ENCODE measurements around the gene MYT1.
A peak's percentile ranks its signal among the peaks of the same experiment; 100 is the strongest.

The MYT1 gene

DNA sequence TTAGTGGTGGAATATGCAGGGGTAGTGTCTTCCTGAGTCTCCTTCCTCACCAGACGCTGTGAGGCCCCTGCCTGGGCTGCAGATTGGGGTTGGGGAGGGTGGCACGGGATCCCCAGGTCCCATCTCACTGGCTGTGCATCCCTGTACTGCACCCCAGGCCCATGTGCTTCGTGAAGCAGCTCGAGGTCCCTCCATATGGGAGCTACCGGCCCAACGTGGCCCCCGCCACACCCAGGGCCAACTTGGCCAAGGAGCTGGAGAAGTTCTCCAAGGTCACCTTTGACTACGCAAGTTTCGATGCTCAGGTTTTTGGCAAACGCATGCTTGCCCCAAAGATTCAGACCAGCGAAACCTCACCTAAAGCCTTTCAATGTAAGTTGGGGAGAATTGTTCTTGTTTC lies 52.7 kb downstream of the MYT1 start:
- no peak for DNase-seq (ENCODE audit: low spot score)

DNA sequence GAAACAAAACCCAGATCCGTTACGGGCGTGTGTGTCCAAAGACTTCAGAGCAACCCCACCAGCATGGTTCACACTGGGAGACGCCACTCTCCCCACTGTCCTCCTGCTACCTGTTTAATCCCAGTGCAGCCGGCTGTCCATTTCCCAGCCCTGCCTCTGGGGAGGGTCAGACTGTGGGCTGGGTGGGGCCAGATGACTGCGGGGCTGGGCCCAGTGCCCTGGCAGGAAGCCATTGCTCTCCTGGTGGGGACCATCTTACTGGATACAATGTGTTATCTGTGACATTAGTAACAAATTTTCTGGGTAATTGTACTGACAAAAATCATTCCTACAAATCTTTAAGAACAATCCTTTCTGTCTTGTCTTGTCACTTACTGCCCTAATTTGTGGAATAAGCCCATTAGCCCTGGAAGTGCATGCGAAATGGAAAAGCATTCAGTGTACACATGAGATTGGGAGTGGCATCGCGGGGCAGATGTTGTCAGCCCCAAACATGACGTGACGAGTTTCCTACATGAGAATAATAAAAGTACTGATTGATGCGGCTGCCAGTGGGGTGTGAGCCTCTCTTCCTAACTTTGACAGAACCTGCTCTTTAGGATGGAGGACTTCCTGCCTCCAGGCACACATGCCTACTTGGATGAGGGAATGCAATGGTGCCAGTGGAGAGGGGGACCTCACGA lies 53.4 kb downstream of the MYT1 start:
- DNase-seq (ENCODE audit: low spot score): no peak

DNA sequence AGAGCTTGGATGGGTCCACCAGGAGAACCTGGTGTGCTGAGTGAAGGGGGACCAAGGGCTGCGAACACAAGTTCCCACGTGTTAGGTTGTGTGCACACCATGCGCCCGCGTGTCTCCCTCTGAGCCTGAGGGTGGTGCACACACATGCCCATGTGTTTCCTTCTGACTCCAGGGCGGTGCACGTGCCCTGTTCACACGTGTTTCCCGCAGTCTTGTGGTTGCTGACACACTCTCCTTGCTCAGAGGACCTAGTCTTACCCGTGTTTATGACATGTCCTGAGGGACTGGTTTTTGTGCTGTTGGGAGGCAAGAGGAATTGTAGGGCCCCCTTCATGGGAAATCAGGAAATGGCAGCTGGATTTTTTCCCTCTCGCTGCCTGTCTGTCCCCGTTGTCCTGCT lies 55.0 kb downstream of the MYT1 start:
- DNase-seq (ENCODE audit: low spot score): no peak

DNA sequence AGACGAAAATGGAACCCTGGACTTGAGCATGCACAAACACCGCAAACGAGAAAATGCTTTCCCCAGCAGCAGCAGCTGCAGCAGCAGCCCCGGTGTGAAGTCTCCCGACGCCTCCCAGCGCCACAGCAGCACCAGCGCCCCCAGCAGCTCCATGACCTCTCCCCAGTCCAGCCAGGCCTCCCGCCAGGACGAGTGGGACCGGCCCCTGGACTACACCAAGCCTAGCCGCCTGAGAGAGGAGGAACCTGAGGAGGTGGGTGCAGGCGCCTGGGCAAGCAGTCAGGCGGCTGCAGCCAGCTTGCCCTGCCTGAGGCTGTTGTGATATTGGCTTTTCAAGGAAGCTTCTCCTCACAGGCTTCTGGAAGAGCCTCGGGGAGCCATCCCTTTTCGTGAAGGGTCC lies 55.5 kb downstream of the MYT1 start:
- DNase-seq (ENCODE audit: low spot score): no peak

DNA sequence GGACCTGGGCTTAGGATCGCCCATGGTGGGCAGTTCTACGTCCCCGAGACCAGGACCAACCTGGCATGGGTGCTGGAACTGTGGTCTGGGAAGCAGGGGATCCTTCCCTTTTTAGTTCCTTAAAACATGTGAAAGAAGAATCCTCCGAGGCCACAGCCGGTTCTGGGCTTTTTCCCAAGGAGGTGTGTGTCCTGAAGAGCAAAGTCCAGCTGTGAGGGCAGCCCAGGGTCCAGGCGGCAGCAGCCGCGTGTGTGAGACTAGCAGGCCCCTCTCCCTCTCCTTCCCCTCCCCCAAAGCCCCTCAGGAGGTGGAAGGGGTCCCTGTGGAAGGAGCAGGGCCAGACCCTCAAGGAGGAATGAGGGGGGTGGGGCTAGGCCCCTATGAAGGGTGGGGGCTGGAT lies 56.2 kb downstream of the MYT1 start:
- DNase-seq (ENCODE audit: low spot score): no peak

DNA sequence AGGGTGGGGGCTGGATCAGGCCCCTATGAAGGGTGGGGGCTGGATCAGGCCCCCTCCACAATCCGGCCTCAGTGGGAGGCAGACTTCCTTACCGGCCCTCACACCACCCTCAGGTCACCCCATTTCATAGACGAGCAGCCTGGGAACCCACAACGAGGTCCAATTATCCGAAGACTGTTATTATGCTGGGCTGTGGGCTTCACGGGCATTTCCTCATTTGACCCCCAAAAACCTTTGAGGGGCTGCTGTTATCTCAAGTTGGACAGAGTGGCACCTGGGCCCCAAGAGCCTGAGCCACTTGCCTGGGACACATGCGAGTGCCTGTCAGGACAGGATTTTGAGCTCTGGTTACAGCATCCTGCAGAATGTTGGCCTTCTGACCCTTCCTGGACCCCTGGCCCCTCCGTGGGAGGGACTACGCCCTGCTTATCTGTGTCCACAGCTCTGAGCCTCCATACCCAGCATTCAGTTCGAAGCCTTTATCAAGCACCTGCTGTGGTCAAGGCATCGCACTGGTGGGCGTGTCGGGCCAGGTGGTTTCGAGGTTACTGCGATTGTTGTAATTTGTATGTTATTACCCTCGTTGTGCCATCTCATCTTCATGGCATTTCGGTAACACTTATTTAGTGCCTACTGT lies 56.8 kb downstream of the MYT1 start:
- no peak for DNase-seq (ENCODE audit: low spot score)

DNA sequence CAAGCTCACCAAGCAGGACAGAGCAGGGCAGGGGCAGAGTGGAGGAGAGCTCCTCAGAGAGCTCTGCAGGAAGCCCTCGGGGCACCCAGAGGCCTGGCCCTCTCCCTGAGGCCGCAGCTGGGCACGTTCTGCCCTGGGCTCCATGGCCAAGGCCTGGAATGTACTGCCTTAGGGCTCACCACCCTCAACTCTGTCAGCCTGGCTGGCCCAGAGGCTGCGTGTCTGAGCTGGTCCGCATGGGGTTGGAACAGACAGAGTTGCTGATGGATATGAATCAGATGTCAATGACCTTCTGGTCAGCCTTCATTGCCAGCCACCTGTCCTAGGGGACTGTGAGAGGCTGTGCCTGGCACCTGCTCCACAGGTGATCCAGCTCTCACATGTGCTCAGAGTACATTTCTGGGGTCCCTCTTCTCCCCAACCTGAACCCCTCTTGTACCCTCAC lies 58.1 kb downstream of the MYT1 start:
- peak; percentile 43 for DNase-seq (ENCODE audit: low spot score)

DNA sequence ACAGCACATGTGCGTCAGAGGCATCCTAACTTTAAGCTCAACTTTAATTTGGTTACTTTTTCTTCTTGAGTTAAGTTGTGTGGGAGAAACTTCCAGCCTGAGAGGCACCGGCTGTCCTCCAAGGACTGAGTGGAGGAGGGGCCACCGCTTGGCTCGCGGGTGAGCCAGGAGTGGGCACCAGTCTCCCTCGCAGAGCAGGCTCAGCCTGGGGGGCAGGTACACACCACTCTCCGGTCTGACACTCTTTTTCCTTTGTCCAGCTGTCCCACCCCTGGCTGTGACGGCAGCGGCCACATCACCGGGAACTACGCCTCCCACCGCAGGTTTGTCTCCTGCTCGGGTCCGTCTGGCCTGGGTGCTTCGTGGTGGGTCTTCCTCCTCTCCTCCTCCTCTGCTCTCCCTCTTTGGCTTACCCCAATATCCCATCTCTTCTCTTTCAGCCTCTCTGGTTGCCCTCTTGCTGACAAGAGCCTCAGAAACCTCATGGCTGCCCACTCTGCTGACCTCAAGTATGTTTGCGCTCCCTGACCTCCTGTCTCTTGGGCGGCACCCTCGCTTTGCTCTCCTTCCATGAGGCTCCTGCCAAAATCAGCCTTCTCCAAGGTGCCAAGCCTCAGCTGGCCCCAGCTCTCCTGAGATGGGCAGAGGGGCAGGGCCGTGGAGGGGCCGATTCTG lies 58.7 kb downstream of the MYT1 start:
- DNase-seq (ENCODE audit: low spot score): no peak

DNA sequence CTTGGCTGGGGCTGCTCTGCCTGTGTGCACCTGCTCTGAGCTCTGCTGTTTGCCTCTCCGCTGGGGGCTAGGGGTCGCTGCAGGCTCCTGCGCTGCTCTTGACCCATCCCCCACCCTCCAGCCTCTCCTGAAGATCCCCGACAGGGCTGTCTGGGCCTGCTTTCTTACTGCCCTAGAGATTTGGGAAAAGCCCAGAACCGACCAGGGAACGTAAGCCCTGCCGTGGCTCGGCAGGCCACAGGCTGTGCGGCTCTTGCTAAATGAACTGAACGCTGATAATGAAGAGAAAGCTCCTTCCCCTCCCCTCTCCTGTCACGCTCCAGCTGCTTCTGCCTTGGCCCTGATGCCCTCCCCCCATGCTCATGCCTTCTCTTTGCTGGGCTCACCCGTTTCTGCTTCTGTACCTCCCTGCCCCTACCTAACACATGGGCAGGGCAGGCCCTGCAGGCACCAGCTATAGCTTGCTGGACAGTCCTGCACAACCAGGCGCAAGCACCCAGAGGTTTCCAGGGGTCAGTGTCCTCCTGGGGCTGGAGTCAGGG lies 59.3 kb downstream of the MYT1 start:
- no peak for DNase-seq (ENCODE audit: low spot score)

DNA sequence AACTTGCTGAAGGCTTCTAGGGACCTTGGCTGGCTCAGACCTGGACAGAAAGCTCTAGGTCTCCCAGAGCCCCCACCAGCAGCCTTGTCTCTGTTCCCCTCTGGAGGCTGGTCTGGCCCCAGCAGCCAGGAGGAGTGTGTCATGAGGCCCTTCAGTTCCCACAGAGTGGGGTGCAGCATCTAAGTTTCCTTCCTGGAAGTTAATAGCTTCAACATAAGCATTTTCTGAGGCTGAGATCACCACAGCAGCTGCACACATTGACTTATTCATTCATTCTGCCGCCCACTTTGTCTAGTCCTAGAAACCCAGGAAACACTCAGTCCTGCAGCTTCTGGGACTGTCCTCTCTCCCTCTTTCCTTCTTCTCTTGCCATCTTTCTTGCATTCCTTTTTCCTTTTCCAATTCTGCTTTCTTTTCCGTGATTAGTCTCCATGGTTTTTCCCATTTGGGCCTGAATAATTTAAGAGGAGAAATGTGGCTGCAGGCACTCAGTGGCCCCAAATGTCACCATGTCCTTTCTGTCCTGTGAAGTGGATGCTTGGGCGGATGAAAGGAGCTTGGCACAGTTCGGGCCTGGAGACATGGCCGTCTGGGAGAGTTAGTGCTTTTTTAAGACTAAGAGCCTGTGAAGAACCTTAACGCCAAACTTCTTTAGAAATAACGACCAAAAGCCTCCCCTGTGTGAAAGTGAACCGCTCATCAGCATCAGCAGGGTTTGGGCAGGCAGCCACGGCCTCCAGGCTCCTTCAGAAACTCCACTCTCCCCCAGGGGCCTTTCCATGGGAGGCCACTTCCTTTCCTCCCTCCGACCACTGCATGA lies 60.3 kb downstream of the MYT1 start:
- peak; percentile 95 for DNase-seq (ENCODE audit: low spot score)

DNA sequence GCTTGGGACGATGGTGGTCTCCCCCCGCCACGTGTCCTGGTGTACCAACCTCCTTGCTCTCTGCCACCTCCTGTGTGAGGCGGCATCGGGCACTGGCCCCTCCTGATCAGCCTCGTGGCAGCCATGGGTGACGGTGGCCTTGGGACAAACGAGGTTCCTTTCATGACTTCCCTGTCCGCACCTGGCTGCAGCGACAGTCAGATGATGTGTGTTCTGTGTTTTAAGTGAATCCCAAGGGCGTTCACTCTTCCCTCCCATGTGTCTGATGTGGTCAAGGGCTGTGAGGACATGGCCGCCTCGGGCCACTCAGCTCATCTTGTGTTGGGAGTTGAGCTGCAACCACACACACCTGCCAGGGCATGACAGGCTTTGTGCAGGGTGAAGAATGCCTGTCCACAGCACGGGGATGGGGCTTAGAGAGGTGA lies 60.9 kb downstream of the MYT1 start:
- no peak for DNase-seq (ENCODE audit: low spot score)

DNA sequence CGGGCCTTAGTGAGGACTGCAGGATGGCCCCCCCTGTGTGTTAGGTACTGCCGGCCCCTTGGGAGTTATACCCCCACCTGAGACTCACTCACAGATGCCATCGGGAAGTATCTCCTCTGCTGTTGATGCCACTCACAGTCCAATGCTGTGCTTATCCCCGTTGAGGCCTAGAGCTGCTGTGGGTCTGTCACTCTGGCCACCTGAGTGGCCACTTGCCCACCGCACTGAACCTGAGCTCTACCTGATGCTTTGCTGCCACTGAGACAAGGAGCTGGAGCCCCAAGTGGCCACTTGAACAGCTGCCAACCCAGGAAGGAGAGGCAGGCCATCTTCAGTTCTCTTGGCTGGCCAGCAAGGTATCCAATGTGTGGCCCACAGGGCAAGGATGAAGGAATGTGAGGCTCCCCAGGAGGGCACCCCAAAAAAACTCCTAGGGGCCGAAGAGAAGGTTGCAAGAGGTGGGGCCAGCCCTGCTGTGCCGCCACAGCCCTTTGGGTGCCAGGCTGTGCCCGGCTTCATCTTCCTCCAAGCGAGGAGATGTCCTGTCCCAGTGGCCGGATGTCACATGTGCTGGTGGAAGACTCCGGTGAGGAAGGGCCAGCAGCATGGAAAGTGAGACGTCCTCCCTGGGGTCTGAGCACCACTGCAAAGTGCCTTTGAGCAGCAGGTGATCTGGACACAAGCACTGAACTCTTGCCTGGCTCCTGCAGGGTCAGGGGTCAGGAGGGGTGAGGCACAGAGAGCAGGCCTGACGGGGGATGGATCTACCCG lies 61.8 kb downstream of the MYT1 start:
- no peak for DNase-seq (ENCODE audit: low spot score)

DNA sequence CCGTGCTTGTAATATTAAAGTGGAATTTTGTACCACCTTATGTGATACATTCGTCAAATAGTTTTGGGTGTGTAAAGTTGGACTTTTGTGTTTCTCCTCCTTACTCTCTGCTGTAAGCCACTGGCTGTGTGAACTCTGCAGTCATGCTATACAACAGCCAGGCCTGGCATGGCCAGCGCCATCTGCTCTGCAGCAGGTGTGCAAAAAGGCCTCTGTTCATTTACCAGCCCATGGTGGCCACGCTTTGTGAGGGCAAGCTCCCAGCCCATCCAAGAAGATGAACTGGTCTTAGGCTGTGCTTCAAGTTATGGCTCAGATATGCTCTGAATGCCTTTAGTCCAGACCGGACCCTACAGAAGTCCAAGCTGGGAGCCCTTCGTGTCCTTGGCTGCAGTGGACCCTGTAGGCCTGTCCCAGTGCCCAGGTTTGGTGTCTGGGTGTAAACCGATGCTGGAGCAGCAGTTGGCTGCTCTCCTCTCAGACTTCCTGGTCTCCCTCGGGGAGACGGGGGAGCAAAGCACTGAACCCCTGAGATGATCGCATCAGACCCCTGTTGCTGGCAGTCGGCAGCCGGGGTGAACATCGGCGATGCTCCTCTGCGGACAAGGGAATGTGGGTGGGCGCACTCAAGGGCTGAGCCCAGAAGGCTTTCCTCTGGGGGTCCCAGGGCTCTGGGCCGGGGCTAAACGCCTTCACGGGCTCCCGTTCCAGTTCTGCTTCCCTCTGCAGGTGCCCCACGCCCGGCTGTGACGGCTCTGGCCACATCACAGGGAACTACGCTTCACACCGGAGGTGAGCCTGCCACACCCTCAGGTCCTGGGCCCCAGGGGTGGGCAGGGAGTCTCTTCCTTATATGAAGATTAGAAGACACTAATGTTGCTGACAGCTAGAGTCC lies 62.7 kb downstream of the MYT1 start:
- no peak for DNase-seq (ENCODE audit: low spot score)

DNA sequence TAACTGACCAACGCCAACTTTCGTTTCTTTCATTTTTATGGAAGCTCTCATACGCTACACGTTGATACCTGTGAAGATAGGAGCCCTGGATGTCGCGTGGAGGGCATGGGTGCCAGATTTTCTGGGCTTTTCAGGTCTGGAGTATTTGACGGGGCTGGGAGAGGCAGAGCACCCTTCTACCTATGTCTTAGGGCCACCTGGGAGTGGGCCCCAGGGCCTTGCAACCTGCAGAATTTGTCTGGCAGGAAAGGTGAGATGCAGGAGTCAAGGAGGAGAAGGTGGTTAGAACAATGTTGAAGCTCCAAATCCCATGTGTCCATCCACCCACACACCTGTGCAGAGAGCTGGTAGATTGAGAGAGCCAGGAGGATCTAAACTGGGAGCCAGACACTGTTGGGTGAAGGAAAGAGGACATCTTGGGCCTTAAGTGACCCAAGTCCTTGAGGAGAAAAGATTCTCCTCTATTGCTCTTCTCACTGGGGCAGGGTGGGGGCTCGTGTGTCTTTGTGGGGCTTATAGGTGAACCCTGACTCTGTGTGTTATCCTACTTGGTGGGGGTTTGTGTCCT lies 63.9 kb downstream of the MYT1 start:
- DNase-seq (ENCODE audit: low spot score): no peak

DNA sequence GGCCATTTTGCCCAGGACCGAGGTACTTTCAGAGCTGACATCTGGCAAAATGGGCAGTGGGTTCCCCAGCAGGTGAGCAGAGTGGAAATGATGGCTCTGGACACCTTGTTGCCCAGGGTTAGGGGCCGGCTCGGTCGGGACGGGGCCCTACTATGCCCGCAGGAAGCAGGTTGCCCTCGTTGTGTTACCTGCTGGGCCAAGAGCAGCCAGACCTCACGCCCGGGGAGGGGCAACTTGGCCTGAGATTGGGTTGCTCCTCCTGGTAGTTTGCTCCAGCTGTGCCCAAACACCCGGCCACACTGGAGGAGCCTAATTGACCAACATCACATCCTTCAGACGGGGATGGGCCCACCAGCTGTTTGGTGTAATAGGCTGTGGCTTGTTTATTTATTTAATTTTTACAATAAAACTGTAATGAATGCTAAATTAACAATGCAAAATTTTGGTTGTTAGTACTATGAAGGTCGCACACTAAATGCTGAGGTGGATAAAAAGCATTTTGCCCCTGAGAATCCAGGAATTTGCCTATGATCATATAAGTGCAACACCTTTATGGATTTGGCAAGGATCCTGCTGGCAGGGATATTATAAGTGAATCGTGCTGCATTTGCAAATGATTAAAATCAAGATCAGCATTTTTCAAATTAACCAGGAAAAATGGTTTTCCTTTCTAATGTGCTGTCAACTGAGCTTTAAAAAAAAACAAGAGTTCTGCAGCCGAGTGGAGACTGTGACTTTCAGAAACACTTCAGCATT lies 64.7 kb downstream of the MYT1 start:
- no peak for DNase-seq (ENCODE audit: low spot score)

DNA sequence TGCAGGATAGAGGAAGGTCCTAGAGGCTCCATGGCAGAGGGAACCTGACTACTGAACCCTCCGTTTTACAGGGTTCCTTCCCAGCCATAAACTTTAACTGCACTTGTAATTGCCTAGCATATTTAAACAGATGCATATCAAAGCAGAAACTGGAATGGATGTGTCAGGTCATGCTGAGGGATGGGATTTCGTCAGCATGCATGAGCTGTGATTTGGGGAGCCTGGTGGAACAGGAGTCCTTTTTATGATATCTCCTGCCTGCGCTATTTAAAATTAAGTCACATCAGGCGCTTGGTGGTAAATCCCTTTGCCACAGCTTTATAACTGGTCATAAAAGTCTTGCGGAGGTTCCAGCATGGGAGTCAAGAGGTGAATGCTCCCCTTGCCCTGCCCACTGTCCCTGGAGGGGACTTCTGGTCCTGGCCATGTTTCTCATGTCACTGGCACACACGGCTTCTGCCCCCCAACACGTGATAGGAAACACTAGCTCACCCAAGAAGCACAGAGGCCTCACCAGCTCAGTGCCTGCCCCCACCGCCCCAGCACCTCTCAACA lies 65.3 kb downstream of the MYT1 start:
- no peak for DNase-seq (ENCODE audit: low spot score)

DNA sequence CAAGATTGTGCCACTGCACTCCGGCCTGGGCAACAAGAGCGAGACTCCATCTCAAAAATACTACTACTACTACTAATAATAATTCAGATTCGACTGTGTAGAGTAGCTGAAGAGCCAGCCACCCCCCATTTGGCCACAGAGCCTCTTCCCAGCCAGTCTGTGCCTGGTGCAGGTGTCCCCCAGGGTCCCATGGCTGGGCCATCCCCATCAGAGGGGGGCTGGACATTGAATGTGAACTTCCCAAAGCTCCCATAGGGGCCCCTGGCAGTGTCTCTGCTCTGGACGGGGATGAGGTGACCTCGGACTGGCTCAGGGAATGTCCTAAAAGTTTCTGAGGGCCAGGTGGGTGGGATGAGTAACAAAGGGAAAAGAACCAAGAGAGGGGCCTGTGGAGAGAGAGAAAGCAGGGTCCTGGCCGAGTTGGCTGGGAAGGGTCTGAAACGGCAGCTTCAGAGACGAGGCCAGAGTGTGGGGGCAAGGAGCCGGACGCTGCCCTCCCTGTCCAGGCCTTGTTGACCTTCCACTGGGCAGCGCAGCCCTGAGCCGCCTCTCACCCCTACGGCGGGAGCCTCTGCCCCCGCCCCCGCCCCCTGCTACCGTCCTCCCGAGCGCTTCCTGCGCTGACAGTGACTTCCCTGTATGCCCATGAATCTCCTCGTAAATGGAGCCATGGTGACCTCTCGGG lies 66.4 kb downstream of the MYT1 start:
- DNase-seq (ENCODE audit: low spot score): no peak

Data from AG20443 (cell line).